PC-9 (cell line): ENCODE data around the gene PDE6B.

Source experiments
- CTCF ChIP-seq: fragments of 200-600 bp; sonication (generic); conservative IDR thresholded peaks from 2 replicates; pipeline ENCODE4 v1.6.1; 2017; ENCODE audit warnings: mixed run types, antibody characterized with exemption, mild to moderate bottlenecking, moderate library complexity
- EZH2 ChIP-seq: fragments of 200-600 bp; sonication (generic); IDR thresholded peaks from 2 replicates; pipeline ENCODE4 v1.8.0; 2017; ENCODE audit warnings: antibody characterized with exemption, low read depth

- no peak for TF ChIP-seq CTCF
- no peak for TF ChIP-seq EZH2
Observed at GRCh38 chr4:683247-683897, 58.0 kb downstream of the PDE6B start.
